Measurements from ENCODE around the gene AKR1C8.

- no peak for TF ChIP-seq CTCF (IDR thresholded peaks at IDR 0.05)
- no peak for TF ChIP-seq POLR2A (IDR thresholded peaks at IDR 0.05)
Measured at GRCh38 chr10:5148678-5149032, 36.3 kb downstream of the AKR1C8 start.
